NCI-H524 treated with DMSO at 0.1 percent for 48 hours (cell line): ENCODE data around the gene SETDB1.

Experiments used
- DNase-seq: peaks from one replicate; lab custom pipeline; 2025; lab: John Stamatoyannopoulos, UW

SETDB1 gene

GRCh38 chr1:151005729-151006319, 79.7 kb downstream of the SETDB1 start:
- DNase-seq = no peak

DNA sequence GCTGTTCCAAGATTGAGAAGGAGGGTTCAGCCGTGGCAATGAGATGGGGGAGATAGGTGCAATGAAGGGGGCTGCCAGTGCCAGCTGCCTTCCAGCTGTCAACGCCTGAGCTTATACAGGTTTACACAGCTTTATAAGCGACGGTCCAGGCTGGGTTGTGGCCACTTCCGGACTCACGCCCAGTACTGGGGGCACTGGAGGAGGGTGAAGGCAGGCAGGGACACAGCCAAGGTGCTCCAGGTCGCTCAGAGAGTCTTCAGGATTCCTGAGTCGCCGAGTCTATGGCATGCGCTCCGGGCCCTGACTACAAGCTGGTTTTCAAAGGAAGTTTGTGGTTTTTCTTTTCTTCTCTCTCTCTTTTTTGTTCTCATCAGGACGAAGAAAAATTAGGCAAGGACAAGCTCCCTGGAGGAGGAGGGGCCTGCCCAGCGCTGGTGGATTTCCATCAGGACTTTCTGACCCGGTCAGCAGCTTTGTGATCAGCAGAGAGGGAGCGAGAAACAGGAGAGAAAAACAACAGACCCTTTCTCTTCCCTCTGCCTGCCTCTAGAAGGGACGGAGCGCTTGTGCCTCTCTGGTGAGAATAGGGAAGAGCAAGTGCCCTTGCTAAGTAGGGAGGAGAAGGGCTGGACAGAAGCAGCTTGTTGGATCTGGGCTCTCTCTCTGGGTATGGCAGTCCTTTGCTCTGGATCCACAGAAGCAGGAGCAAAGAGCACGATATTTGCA, 80.3 kb downstream of the SETDB1 start, which contains the start of gene MINDY1:
TSS of gene MINDY1 (minus strand) at position 576 of the 726 bp plus-strand sequence. CDS start 4,285 bp downstream, outside the sequence.
- DNase-seq = peak; percentile 28

GRCh38 chr1:151007853-151008243, 81.7 kb downstream of the SETDB1 start:
- no peak for DNase-seq

GRCh38 chr1:151008244-151009205, 82.4 kb downstream of the SETDB1 start, which contains the start of gene PRUNE1:
Gene PRUNE1, plus strand, starts transcription at chr1:151008449. Its CDS starts 184 bp downstream, at chr1:151008633.
- DNase-seq = peak; percentile 37

GRCh38 chr1:151009206-151009587, 83.0 kb downstream of the SETDB1 start:
- no peak for DNase-seq

GRCh38 chr1:151009674-151010345, 83.6 kb downstream of the SETDB1 start:
- DNase-seq = no peak

DNA sequence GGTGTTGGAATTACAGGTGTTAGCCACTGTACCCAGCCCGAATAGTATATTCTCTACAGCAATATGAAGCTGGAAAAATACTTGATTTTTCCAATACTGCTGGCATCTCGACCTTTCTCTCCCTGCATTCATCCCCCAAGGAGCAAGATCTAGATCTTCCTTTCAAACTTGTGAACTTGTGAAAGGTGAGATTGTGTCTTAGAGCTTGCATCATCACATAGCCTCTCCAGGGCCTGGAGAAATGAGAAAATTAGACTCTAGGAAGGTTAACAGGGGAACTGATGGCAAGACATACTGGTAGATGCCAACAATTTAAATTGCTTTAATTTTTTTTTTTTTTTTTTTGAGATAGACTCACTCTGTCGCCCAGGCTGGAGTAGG, 84.2 kb downstream of the SETDB1 start:
- DNase-seq = no peak

DNA sequence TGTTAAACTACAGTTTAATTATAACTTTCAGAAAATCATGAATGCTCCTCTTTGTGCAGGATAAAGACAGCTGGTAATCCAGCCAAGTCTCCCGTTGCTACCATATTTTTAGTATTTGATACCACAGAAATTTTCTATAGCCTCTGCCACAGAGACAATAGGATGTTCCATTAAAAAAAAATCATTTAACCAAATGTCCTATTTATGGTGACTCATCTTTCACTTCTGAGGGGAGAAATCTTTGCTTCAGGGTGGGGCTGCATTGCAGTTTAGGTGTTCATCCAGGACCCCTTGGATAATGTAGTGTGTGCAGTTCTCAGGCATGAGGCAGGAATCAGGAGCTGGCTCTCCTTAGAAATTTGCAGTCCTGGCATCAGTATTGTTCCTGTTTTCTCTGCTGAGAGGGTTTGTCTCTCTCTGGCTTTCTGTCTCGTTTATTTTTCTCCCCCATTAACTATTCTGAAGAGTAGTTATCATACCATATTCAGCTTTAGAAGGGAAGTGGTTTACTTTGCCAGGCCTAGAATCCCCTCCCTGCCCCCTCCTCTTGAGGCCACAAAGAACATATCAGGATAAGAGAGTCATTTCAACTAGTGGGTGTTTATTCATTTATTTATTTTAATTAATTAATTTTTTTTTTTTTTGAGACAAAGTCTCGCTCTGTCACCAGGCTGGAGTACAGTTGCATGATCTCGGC, 85.1 kb downstream of the SETDB1 start:
- DNase-seq = no peak

GRCh38 chr1:151012684-151013471, 86.7 kb downstream of the SETDB1 start:
- DNase-seq = no peak

GRCh38 chr1:151013518-151013917, 87.4 kb downstream of the SETDB1 start:
- peak; percentile 42 for DNase-seq
